Activated CD4-positive, alpha-beta T cell treated with anti-CD3 and anti-CD28 coated beads for 4 hours (primary cell): ENCODE results near the gene KIFC1.

Experiments
- DNase-seq, 2 donors: peaks; one replicate each; pipeline ENCODE4 v3.0.0-alpha.2; 2020

KIFC1 gene

GRCh38 chr6:33427585-33428223 is 36.1 kb downstream of the KIFC1 start:
- peak; percentile 70 to 74 for DNase-seq

GRCh38 chr6:33428224-33428965 is 36.8 kb downstream of the KIFC1 start:
- DNase-seq: peak; percentile 22 to 36

- DNase-seq: no peak
Measured at GRCh38 chr6:33428966-33429749, 37.5 kb downstream of the KIFC1 start.

- DNase-seq: no peak
Measured at GRCh38 chr6:33429750-33430052, 38.1 kb downstream of the KIFC1 start.

GRCh38 chr6:33430334-33430733 is 38.7 kb downstream of the KIFC1 start:
- DNase-seq: no peak

GRCh38 chr6:33430991-33431879 is 39.6 kb downstream of the KIFC1 start:
- peak; percentile 74 to 76 for DNase-seq

GRCh38 chr6:33431880-33432541 is 40.4 kb downstream of the KIFC1 start:
- DNase-seq: no peak

GRCh38 chr6:33432546-33432945 is 40.9 kb downstream of the KIFC1 start:
- no peak for DNase-seq

GRCh38 chr6:33433001-33433543 is 41.4 kb downstream of the KIFC1 start:
- DNase-seq: no peak

GRCh38 chr6:33433544-33434191 is 42.0 kb downstream of the KIFC1 start:
- no peak for DNase-seq

GRCh38 chr6:33434961-33435360 is 43.3 kb downstream of the KIFC1 start:
- no peak for DNase-seq

GRCh38 chr6:33437666-33438065 is 46.0 kb downstream of the KIFC1 start:
- DNase-seq: no peak

- DNase-seq: no peak
Measured at GRCh38 chr6:33438978-33439594, 47.5 kb downstream of the KIFC1 start.

GRCh38 chr6:33439956-33440648 is 48.5 kb downstream of the KIFC1 start:
- no peak for DNase-seq

GRCh38 chr6:33440649-33441309 is 49.2 kb downstream of the KIFC1 start:
- no peak for DNase-seq

GRCh38 chr6:33441457-33441856 is 49.8 kb downstream of the KIFC1 start:
- no peak for DNase-seq

GRCh38 chr6:33442283-33442682 is 50.7 kb downstream of the KIFC1 start:
- no peak for DNase-seq

- no peak for DNase-seq
Measured at GRCh38 chr6:33443025-33443424, 51.4 kb downstream of the KIFC1 start.

GRCh38 chr6:33443619-33444504 is 52.2 kb downstream of the KIFC1 start:
- no peak for DNase-seq
